Smooth muscle cell (in vitro differentiated cells): Measurements from ENCODE around the gene PIM3. TPM values are rescaled to one million over a fixed set of nuclear protein-coding genes. Genes with fewer than 3 reads are reported as not detected.

Source experiments
- DNase-seq: peaks from one replicate; lab custom pipeline; 2025; ENCODE audit not compliant: unreplicated experiment; lab: John Stamatoyannopoulos, UW
- H2AFZ ChIP-seq: fragments of 200-600 bp; sonication (generic); 2 replicates; pipeline ENCODE4 v1.6.0; 2016; ENCODE audit warnings: antibody characterized with exemption, low read depth, mild to moderate bottlenecking
- H3F3A ChIP-seq: fragments of 200-600 bp; sonication (generic); 2 replicates; pipeline ENCODE4 v1.6.0; 2017; ENCODE audit warnings: antibody characterized with exemption, low read depth
- H3K27ac ChIP-seq: fragments of 200-600 bp; sonication (generic); 2 replicates; pipeline ENCODE4 v1.5.1; 2016; ENCODE audit warnings: low read depth, mild to moderate bottlenecking
- H3K27me3 ChIP-seq: fragments of 200-600 bp; sonication (generic); 2 replicates; pipeline ENCODE4 v1.6.1; 2016; ENCODE audit warnings: low read depth, mild to moderate bottlenecking
- H3K36me3 ChIP-seq: fragments of 200-600 bp; sonication (generic); 2 replicates; pipeline ENCODE4 v1.5.1; 2016; ENCODE audit warnings: low read depth
- H3K4me1 ChIP-seq: fragments of 200-600 bp; sonication (generic); 2 replicates; pipeline ENCODE4 v1.5.1; 2016; ENCODE audit warnings: low read depth
- H3K4me2 ChIP-seq: fragments of 200-600 bp; sonication (generic); 2 replicates; pipeline ENCODE4 v1.6.0; 2016; ENCODE audit warnings: mild to moderate bottlenecking
- H3K4me3 ChIP-seq: fragments of 200-600 bp; sonication (generic); 2 replicates; pipeline ENCODE4 v1.5.1; 2016; ENCODE audit warnings: mild to moderate bottlenecking
- H3K79me2 ChIP-seq: fragments of 200-600 bp; sonication (generic); 2 replicates; pipeline ENCODE4 v1.6.0; 2016; ENCODE audit warnings: low read depth, mild to moderate bottlenecking
- H3K9ac ChIP-seq: fragments of 200-600 bp; sonication (generic); 2 replicates; pipeline ENCODE4 v1.6.0; 2016; ENCODE audit warnings: low read depth
- H3K9me3 ChIP-seq: fragments of 200-600 bp; sonication (generic); replicated peaks from 2 replicates; pipeline ENCODE4 v1.5.1; 2016; ENCODE audit warnings: low read depth
- H4K20me1 ChIP-seq: fragments of 200-600 bp; sonication (generic); 2 replicates; pipeline ENCODE4 v1.6.0; 2016; ENCODE audit warnings: low read depth
- CTCF ChIP-seq: fragments of 200-600 bp; sonication (generic); IDR thresholded peaks from 2 replicates; pipeline ENCODE4 v1.5.1; 2017; ENCODE audit warnings: borderline replicate concordance, mild to moderate bottlenecking, antibody characterized with exemption; ENCODE audit not compliant: insufficient read depth, poor library complexity, severe bottlenecking
- WGBS: methylation state at CpG from one replicate; pipeline ENCODE4 v1.1.7; 2016; ENCODE audit warnings: low lambda C conversion rate; 5-methylcytosine and 5-hydroxymethylcytosine counted together
- polyA plus RNA-seq: library from polyadenylated mRNA; unstranded; fragments of >200 nt; fragmentation: Nextera tagmentation; extraction: Ambion mirVana; gene quantifications from 2 replicates; pipeline ENCODE4 v1.2.1, GENCODE V29; 2016
- total RNA-seq: library from RNA; depleted of rRNA; stranded (reverse); fragments of >200 nt; gene quantifications from 2 replicates; pipeline ENCODE4 v1.2.3, GENCODE V29; 2014

The PIM3 gene
- total and polyA plus RNA-seq, 2 experiments from 2014 or later: 19.1 to 43.3 TPM

GRCh38 chr22:49935561-49935960 lies 25.0 kb upstream of the PIM3 start:
- H3K27me3 ChIP-seq: no peaks in the 10 kb centered on the region
- no peaks in the 10 kb centered on the region for H3K36me3 ChIP-seq
- peak overlapping the region; percentile 37 for H3K4me3 ChIP-seq
- H3K9me3 ChIP-seq: no peaks in the 10 kb centered on the region
- H3K79me2 ChIP-seq: no peaks in the 10 kb centered on the region
- TF ChIP-seq CTCF: no peak
- DNase-seq: no peak
- no peak overlapping the region for H3K27ac ChIP-seq
- WGBS: no CpG with 5 or more reads among the region's 16 CpGs
- no peak overlapping the region for H3K9ac ChIP-seq
- peaks cover 7% of the 10 kb centered on the region for H3K4me1 ChIP-seq
- H4K20me1 ChIP-seq: no peaks in the 10 kb centered on the region
- H3K4me2 ChIP-seq: peak overlapping the region; percentile 86
- no peaks in the 10 kb centered on the region for H3F3A ChIP-seq
- no peak overlapping the region for H2AFZ ChIP-seq

GRCh38 chr22:49936018-49936972 lies 24.3 kb upstream of the PIM3 start:
- no peak overlapping the region for H3K9ac ChIP-seq
- no peak for TF ChIP-seq CTCF

DNA sequence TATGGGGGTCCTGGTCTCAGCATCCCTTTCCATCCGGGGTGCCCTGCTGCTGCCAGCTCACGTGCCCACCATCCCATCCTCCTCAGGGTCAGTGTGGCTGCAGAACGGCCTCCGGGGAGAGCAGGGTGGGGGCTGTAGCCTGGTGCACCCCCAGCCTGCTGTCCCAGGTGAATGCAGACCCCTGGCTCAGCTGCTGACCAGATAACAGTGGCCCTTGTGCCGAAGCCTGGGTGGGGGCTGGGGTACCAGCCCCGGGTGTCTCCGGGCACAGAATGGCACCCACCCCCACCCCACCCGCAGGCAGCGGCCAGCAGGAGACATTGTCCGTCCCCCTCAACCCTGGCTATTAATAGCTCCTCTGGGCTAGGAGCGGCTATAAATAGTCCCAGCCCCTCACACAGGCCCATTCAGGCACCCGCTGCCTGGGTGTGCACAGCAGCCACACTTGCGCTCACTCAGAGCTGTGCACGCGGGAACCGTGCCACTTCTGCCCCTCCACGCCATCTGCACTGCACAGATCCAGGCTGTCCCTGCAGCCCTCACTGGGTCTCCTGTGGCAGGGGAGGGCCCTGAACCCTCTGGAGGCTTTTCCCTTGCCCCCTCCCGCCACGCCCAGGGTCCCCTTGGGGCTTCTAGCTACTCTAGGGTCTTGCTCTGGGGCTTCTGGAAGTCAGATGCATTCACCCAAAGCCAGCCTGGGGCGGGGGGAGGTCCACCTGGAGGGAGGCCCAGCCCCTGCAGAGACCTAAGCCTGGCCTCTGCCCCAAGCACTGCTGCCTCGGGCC lies 23.4 kb upstream of the PIM3 start:
- WGBS: 71% methylated on average over 20 of the region's 21 CpGs
- Histone ChIP-seq H3K27me3 (no peaks in the 10 kb centered on the region), H3K27ac (peak overlapping the region; percentile 6), H3K36me3 (no peaks in the 10 kb centered on the region), H3K79me2 (no peaks in the 10 kb centered on the region), H3K9me3 (no peaks in the 10 kb centered on the region), H3K4me2 (peak overlapping the region; percentile 86), H4K20me1 (no peaks in the 10 kb centered on the region), H3K9ac (no peak overlapping the region), H3F3A (no peaks in the 10 kb centered on the region), H3K4me3 (no peak overlapping the region), H3K4me1 (peaks cover 7% of the 10 kb centered on the region), H2AFZ (no peak overlapping the region)
- DNase-seq: no peak
- TF ChIP-seq CTCF: no peak

More at GRCh38 chr22:49936018-49936972, 24.3 kb upstream of the PIM3 start:
- H3K36me3 ChIP-seq: no peaks in the 10 kb centered on the region
- no peaks in the 10 kb centered on the region for H3K79me2 ChIP-seq
- 16% methylated on average over 24 of the region's 52 CpGs for WGBS
- H3K4me3 ChIP-seq: peak overlapping the region; percentile 37
- no peaks in the 10 kb centered on the region for H4K20me1 ChIP-seq
- DNase-seq: peak; percentile 78
- no peaks in the 10 kb centered on the region for H3F3A ChIP-seq
- no peaks in the 10 kb centered on the region for H3K9me3 ChIP-seq
- H3K27me3 ChIP-seq: no peaks in the 10 kb centered on the region
- peak overlapping the region; percentile 86 for H3K4me2 ChIP-seq
- peaks cover 7% of the 10 kb centered on the region for H3K4me1 ChIP-seq
- peak overlapping the region; percentile 6 for H3K27ac ChIP-seq
- H2AFZ ChIP-seq: no peak overlapping the region
